ENCODE measurements around the gene GPX4. TPM values are rescaled to one million over a fixed set of nuclear protein-coding genes. Genes with fewer than 3 reads are reported as not detected.

Gene GPX4
- total and polyA plus RNA-seq, 2 experiments from 2014 or later: 351 to 573 TPM

DNA sequence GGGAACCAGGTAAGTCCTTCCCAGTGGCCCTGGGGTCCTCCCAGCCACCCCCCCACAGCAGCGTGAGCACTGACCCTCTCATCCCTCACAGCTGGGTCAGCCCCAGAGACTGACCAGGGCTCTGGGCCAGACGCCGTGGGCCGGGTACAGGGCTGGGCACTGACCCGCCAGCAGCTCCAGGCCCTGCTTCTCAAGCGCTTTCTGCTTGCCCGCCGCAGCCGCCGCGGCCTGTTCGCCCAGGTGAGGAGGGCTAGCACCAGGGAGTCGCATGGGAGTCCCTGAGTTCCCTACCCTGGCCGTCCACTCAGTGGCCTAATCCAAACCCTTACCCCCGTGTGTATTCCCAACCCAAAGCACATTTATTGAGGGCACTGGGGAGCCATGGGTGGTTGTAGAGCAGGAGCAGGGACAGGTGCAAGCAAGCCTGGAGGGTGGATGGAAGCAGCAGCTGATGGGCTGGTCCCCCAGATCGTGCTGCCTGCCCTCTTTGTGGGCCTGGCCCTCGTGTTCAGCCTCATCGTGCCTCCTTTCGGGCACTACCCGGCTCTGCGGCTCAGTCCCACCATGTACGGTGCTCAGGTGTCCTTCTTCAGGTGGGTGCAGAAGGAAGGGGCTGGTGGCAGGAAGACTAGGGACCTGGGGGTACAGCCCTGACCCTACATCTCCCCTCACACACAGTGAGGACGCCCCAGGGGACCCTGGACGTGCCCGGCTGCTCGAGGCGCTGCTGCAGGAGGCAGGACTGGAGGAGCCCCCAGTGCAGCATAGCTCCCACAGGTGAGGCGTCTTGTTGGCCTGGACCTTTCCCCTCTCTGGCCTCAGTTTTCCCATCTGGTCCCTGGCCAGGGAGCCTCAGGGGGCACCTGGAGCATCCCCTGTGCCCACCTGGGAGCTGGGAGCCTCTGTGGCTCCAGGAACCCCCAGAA, 49.4 kb upstream of the GPX4 start:
- Histone ChIP-seq H3K9me2 (ENCODE audit: insufficient read depth) (no peaks in the 10 kb centered on the region), H3K4me2 (no peak overlapping the region), H4K20me1 (replicated peaks; ENCODE audit: insufficient read depth) (no peaks in the 10 kb centered on the region), H3K79me2 (replicated peaks; ENCODE audit: insufficient read depth) (no peaks in the 10 kb centered on the region), H3K27ac (ENCODE audit: low read depth) (no peak overlapping the region), H3K4me1 (ENCODE audit: insufficient read depth) (no peaks in the 10 kb centered on the region), H3K4me3 (no peak overlapping the region), H3K36me3 (ENCODE audit: insufficient read depth) (peaks cover 18% of the 10 kb centered on the region), H3K27me3 (ENCODE audit: insufficient read depth) (no peaks in the 10 kb centered on the region), H3F3A (replicated peaks; ENCODE audit: low read depth) (no peaks in the 10 kb centered on the region; the same call in 1 of the 2 replicates), H2AFZ (no peak overlapping the region)
- no peaks in the 10 kb centered on the region for H3K4me1 Mint-ChIP-seq
- H3K27ac Mint-ChIP-seq: no peak overlapping the region
- ATAC-seq (no peak), DNase-seq (ENCODE audit: low spot score) (no peak)
- no peak overlapping the region for H3K4me3 Mint-ChIP-seq
- H3K9me3 Mint-ChIP-seq: peaks cover 29% of the 10 kb centered on the region
- H3K36me3 Mint-ChIP-seq (ENCODE audit: low read depth): peaks cover 40% of the 10 kb centered on the region
- TF ChIP-seq CREB1 (CRISPR knock-in tag; IDR thresholded peaks at IDR 0.05; ENCODE audit: low read depth) (no peak), EZH2phosphoT487 (IDR thresholded peaks at IDR 0.05; ENCODE audit: unreplicated experiment) (no peak), EZH2 (IDR thresholded peaks at IDR 0.05; ENCODE audit: low read depth, unreplicated experiment) (no peak), ZNF114 (CRISPR knock-in tag; IDR thresholded peaks at IDR 0.05) (no peak), STAT1 (IDR thresholded peaks at IDR 0.05; ENCODE audit: unreplicated experiment) (no peak), POLR2AphosphoS5 (IDR thresholded peaks at IDR 0.05; ENCODE audit: low read depth) (no peak), JUNB (IDR thresholded peaks at IDR 0.05; ENCODE audit: unreplicated experiment) (no peak), NANOG (IDR thresholded peaks at IDR 0.05; ENCODE audit: borderline replicate concordance) (no peak), CTCF (conservative IDR thresholded peaks at IDR 0.05; ENCODE audit: low read depth in 2 of 2) (no peak), ZNF331 (CRISPR knock-in tag; IDR thresholded peaks at IDR 0.05; ENCODE audit: low read depth) (no peak)
- TF ChIP-seq, protein P1, sequence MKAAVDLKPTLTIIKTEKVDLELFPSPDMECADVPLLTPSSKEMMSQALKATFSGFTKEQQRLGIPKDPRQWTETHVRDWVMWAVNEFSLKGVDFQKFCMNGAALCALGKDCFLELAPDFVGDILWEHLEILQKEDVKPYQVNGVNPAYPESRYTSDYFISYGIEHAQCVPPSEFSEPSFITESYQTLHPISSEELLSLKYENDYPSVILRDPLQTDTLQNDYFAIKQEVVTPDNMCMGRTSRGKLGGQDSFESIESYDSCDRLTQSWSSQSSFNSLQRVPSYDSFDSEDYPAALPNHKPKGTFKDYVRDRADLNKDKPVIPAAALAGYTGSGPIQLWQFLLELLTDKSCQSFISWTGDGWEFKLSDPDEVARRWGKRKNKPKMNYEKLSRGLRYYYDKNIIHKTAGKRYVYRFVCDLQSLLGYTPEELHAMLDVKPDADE (IDR thresholded peaks at IDR 0.05): no peak
- TF ChIP-seq, protein P2, sequence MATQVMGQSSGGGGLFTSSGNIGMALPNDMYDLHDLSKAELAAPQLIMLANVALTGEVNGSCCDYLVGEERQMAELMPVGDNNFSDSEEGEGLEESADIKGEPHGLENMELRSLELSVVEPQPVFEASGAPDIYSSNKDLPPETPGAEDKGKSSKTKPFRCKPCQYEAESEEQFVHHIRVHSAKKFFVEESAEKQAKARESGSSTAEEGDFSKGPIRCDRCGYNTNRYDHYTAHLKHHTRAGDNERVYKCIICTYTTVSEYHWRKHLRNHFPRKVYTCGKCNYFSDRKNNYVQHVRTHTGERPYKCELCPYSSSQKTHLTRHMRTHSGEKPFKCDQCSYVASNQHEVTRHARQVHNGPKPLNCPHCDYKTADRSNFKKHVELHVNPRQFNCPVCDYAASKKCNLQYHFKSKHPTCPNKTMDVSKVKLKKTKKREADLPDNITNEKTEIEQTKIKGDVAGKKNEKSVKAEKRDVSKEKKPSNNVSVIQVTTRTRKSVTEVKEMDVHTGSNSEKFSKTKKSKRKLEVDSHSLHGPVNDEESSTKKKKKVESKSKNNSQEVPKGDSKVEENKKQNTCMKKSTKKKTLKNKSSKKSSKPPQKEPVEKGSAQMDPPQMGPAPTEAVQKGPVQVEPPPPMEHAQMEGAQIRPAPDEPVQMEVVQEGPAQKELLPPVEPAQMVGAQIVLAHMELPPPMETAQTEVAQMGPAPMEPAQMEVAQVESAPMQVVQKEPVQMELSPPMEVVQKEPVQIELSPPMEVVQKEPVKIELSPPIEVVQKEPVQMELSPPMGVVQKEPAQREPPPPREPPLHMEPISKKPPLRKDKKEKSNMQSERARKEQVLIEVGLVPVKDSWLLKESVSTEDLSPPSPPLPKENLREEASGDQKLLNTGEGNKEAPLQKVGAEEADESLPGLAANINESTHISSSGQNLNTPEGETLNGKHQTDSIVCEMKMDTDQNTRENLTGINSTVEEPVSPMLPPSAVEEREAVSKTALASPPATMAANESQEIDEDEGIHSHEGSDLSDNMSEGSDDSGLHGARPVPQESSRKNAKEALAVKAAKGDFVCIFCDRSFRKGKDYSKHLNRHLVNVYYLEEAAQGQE (IDR thresholded peaks at IDR 0.05; ENCODE audit: unreplicated experiment): no peak
- TF ChIP-seq, protein P3, sequence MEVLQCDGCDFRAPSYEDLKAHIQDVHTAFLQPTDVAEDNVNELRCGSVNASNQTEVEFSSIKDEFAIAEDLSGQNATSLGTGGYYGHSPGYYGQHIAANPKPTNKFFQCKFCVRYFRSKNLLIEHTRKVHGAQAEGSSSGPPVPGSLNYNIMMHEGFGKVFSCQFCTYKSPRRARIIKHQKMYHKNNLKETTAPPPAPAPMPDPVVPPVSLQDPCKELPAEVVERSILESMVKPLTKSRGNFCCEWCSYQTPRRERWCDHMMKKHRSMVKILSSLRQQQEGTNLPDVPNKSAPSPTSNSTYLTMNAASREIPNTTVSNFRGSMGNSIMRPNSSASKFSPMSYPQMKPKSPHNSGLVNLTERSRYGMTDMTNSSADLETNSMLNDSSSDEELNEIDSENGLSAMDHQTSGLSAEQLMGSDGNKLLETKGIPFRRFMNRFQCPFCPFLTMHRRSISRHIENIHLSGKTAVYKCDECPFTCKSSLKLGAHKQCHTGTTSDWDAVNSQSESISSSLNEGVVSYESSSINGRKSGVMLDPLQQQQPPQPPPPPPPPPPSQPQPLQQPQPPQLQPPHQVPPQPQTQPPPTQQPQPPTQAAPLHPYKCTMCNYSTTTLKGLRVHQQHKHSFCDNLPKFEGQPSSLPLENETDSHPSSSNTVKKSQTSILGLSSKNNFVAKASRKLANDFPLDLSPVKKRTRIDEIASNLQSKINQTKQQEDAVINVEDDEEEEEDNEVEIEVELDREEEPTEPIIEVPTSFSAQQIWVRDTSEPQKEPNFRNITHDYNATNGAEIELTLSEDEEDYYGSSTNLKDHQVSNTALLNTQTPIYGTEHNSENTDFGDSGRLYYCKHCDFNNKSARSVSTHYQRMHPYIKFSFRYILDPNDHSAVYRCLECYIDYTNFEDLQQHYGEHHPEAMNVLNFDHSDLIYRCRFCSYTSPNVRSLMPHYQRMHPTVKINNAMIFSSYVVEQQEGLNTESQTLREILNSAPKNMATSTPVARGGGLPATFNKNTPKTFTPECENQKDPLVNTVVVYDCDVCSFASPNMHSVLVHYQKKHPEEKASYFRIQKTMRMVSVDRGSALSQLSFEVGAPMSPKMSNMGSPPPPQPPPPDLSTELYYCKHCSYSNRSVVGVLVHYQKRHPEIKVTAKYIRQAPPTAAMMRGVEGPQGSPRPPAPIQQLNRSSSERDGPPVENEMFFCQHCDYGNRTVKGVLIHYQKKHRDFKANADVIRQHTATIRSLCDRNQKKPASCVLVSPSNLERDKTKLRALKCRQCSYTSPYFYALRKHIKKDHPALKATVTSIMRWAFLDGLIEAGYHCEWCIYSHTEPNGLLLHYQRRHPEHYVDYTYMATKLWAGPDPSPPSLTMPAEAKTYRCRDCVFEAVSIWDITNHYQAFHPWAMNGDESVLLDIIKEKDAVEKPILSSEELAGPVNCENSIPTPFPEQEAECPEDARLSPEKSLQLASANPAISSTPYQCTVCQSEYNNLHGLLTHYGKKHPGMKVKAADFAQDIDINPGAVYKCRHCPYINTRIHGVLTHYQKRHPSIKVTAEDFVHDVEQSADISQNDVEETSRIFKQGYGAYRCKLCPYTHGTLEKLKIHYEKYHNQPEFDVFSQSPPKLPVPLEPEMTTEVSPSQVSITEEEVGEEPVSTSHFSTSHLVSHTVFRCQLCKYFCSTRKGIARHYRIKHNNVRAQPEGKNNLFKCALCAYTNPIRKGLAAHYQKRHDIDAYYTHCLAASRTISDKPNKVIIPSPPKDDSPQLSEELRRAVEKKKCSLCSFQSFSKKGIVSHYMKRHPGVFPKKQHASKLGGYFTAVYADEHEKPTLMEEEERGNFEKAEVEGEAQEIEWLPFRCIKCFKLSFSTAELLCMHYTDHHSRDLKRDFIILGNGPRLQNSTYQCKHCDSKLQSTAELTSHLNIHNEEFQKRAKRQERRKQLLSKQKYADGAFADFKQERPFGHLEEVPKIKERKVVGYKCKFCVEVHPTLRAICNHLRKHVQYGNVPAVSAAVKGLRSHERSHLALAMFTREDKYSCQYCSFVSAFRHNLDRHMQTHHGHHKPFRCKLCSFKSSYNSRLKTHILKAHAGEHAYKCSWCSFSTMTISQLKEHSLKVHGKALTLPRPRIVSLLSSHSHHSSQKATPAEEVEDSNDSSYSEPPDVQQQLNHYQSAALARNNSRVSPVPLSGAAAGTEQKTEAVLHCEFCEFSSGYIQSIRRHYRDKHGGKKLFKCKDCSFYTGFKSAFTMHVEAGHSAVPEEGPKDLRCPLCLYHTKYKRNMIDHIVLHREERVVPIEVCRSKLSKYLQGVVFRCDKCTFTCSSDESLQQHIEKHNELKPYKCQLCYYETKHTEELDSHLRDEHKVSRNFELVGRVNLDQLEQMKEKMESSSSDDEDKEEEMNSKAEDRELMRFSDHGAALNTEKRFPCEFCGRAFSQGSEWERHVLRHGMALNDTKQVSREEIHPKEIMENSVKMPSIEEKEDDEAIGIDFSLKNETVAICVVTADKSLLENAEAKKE (CRISPR knock-in tag; IDR thresholded peaks at IDR 0.05): no peak
- peaks cover 15% of the 10 kb centered on the region for H3K27me3 Mint-ChIP-seq (ENCODE audit: insufficient read depth, low read depth, poor library complexity)
